Measurements from ENCODE around the gene IGFBP2.

DNA sequence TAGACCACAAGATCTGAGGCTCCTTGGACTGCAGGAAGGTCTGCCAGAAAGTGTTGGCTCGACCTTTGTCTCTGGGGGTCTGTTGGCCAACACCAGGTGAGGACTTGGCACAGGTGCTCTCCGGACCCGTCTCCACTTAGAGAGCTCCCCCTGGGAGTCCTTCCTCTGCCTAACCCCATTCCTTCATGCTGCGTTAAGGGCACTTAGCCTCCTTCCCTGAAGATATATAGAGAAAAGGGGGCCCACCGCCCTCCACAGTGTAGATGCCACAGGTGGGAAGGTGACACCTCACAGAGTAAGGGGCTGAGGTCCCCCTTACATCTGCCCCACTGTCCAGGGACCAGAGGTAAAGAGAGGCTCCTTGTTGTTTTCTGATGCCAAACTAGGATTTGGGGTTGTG, 53.9 kb downstream of the IGFBP2 start:
- TF ChIP-seq, protein P1, sequence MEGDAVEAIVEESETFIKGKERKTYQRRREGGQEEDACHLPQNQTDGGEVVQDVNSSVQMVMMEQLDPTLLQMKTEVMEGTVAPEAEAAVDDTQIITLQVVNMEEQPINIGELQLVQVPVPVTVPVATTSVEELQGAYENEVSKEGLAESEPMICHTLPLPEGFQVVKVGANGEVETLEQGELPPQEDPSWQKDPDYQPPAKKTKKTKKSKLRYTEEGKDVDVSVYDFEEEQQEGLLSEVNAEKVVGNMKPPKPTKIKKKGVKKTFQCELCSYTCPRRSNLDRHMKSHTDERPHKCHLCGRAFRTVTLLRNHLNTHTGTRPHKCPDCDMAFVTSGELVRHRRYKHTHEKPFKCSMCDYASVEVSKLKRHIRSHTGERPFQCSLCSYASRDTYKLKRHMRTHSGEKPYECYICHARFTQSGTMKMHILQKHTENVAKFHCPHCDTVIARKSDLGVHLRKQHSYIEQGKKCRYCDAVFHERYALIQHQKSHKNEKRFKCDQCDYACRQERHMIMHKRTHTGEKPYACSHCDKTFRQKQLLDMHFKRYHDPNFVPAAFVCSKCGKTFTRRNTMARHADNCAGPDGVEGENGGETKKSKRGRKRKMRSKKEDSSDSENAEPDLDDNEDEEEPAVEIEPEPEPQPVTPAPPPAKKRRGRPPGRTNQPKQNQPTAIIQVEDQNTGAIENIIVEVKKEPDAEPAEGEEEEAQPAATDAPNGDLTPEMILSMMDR (IDR thresholded peaks at IDR 0.05) = no peak
- no peak for TF ChIP-seq POLR2A (IDR thresholded peaks at IDR 0.05)

Measured in uterus (tissue), 2 donors.